Gastroesophageal sphincter (tissue), 4 donors: ENCODE data around the gene PIGZ. TPM values are rescaled to one million over a fixed set of nuclear protein-coding genes. Genes with fewer than 3 reads are reported as not detected.

Source experiments
- ATAC-seq: fragments of 150-250 bp; one replicate; pipeline ENCODE4 v1.9.1; 2016; ENCODE audit warnings: mild to moderate bottlenecking, moderate library complexity
- H3K27ac ChIP-seq, 4 donors: fragments of 200-600 bp; sonication (generic) in 3 of 4; 1 replicate in 3 of 4; 2 replicates in 1 of 4; pipeline ENCODE4 v1.5.1; 2016 to 2019
- H3K27me3 ChIP-seq: fragments of 200-600 bp; sonication (generic); one replicate; pipeline ENCODE4 v1.5.1; 2019
- H3K36me3 ChIP-seq, 2 donors: fragments of 200-600 bp; sonication (generic); one replicate each; pipeline ENCODE4 v1.5.1; 2019; ENCODE audit warnings: control low read depth in 1 of 2
- H3K4me1 ChIP-seq, 3 donors: fragments of 200-600 bp; sonication (generic); 1 replicate in 2 of 3; 2 replicates in 1 of 3; pipeline ENCODE4 v1.5.1; 2016 to 2019; ENCODE audit warnings: control low read depth in 2 of 3
- H3K4me3 ChIP-seq, 2 donors: fragments of 200-600 bp; sonication (generic); one replicate each; pipeline ENCODE4 v1.5.1; 2019; ENCODE audit warnings: mild to moderate bottlenecking in 1 of 2, moderate library complexity in 1 of 2
- H3K9me3 ChIP-seq, 3 donors: fragments of 200-600 bp; sonication (generic); one replicate each; pipeline ENCODE4 v1.5.1; 2017 to 2019; ENCODE audit warnings: control low read depth in 2 of 3
- EP300 ChIP-seq: sonication (generic); formaldehyde crosslinking; IDR thresholded peaks from one replicate; pipeline ENCODE4 v1.6.1; 2017; ENCODE audit warnings: antibody characterized with exemption, mild to moderate bottlenecking
- POLR2A ChIP-seq, 2 donors: fragments of 450-650 bp; IDR thresholded peaks; one replicate each; pipeline ENCODE4 v1.6.1; 2017; ENCODE audit warnings: antibody characterized with exemption in 2 of 2, mild to moderate bottlenecking in 2 of 2, moderate library complexity in 1 of 2
- POLR2AphosphoS5 ChIP-seq: sonication (generic); formaldehyde crosslinking; IDR thresholded peaks from one replicate; pipeline ENCODE4 v1.6.1; 2017; ENCODE audit warnings: antibody characterized with exemption
- WGBS, 2 donors: methylation state at CpG; one replicate each; pipeline ENCODE4 v1.1.5; 2018; ENCODE audit warnings: low coverage in 1 of 2; 5-methylcytosine and 5-hydroxymethylcytosine counted together
- total RNA-seq, 4 donors: library from RNA; depleted of rRNA; stranded (reverse); fragments of >200 nt; gene quantifications; one replicate each; pipeline ENCODE4 v1.1.0, GENCODE V29; 2016
- TF ChIP-seq, protein P1 (sequence below), 4 experiments: fragments of 200-600 bp in 2 of 4; fragments of 450-650 bp in 2 of 4; sonication (generic) in 1 of 4; IDR thresholded peaks; one replicate each; pipeline ENCODE4 v1.5.1; 2017 to 2019; ENCODE audit warnings: antibody characterized with exemption in 4 of 4, mild to moderate bottlenecking in 2 of 4, moderate library complexity in 2 of 4

PIGZ gene
- 10 to 100 TPM in 2 of 4 donors, 1 to 10 TPM in 2; 5.0 to 15.3 (median 10.5) TPM for total RNA-seq

DNA sequence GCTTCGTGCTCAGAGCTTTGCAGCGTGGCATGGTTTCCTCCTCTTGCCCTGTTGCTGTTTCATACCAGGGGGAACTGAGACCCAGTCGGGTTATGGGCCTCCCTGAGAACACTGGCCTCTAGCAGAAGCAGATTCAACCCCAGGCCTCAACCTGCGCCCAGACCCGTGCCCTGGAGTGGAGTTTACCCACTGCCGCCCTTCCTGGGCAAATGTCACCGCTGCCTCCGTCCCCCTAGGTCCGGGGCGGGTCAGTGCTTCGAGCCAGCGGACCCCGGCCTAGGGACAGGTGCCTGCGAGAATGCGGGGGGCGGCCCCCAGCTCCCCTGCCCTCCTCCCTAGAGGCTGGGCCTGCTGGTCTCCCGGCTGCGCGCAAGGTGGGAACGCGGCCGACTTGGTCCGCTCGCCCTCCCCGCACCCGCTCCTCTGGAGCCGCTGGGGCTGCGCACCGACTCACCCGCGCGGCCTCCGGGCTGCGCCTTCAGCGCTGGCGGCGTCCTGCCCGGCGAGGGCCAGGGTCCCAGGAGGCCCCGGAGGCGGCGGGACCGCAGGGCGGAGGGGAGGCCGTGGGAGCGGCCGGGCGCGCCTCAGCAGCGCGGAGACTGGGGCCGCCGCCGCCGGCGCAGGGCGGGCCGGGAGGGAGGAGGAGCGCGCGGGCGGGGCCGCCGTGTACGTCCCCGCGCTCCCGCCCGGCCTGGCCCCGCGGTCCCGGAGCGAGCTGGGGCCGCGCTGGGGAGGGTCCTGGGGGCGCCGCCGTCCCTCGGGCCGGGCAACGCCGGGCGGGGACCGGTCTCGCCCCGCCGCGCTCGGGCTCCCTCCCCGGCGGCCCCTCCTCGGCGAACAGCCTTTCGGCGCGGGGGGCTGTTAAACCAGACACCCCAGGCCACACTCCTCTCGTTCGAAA lies at the start of gene PIGZ:
PIGZ (minus strand) TSS at position 601 of the 901 bp plus-strand sequence. CDS start 16,802 bp downstream, outside the sequence.
- WGBS, 2 donors, result no CpG with 5 or more reads among the region's 98 CpGs
- peak within 1 kb of the TSS; percentile 87 to 96 for H3K4me3 ChIP-seq
- H3K27me3 ChIP-seq, result no peaks in the 10 kb centered on the region
- peak within 1 kb of the TSS; percentile 47 to 85 (median 76) for H3K27ac ChIP-seq
- ATAC-seq, result peak; percentile 84
- no peaks in the 10 kb centered on the region for H3K36me3 ChIP-seq
- H3K9me3 ChIP-seq, result no peaks in the 10 kb centered on the region
- peaks cover 0 to 24% (median 8%) of the 10 kb centered on the region in 3 donors for H3K4me1 ChIP-seq
- TF ChIP-seq POLR2A (IDR thresholded peaks at IDR 0.05), result peak; percentile 32 to 50
- TF ChIP-seq, protein P1, sequence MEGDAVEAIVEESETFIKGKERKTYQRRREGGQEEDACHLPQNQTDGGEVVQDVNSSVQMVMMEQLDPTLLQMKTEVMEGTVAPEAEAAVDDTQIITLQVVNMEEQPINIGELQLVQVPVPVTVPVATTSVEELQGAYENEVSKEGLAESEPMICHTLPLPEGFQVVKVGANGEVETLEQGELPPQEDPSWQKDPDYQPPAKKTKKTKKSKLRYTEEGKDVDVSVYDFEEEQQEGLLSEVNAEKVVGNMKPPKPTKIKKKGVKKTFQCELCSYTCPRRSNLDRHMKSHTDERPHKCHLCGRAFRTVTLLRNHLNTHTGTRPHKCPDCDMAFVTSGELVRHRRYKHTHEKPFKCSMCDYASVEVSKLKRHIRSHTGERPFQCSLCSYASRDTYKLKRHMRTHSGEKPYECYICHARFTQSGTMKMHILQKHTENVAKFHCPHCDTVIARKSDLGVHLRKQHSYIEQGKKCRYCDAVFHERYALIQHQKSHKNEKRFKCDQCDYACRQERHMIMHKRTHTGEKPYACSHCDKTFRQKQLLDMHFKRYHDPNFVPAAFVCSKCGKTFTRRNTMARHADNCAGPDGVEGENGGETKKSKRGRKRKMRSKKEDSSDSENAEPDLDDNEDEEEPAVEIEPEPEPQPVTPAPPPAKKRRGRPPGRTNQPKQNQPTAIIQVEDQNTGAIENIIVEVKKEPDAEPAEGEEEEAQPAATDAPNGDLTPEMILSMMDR (IDR thresholded peaks at IDR 0.05), result no peak

GRCh38 chr3:197017003-197017402 lies 48.4 kb upstream of the PIGZ start:
- Histone ChIP-seq H3K36me3 (no peaks in the 10 kb centered on the region), H3K4me1 (no peaks in the 10 kb centered on the region), H3K4me3 (no peak overlapping the region), H3K27me3 (peaks cover 12% of the 10 kb centered on the region), H3K27ac (no peak overlapping the region), H3K9me3 (no peaks in the 10 kb centered on the region)
- TF ChIP-seq, protein P1 (IDR thresholded peaks at IDR 0.05), result no peak
- no peak for TF ChIP-seq POLR2AphosphoS5
- TF ChIP-seq EP300, result no peak
- no peak for TF ChIP-seq POLR2A (IDR thresholded peaks at IDR 0.05)
- peak; percentile 20 for ATAC-seq
- WGBS, 2 donors, result 60% methylated on average over 1 of the region's 18 CpGs; no CpG with 5 or more reads in 1 of the 2 donors

DNA sequence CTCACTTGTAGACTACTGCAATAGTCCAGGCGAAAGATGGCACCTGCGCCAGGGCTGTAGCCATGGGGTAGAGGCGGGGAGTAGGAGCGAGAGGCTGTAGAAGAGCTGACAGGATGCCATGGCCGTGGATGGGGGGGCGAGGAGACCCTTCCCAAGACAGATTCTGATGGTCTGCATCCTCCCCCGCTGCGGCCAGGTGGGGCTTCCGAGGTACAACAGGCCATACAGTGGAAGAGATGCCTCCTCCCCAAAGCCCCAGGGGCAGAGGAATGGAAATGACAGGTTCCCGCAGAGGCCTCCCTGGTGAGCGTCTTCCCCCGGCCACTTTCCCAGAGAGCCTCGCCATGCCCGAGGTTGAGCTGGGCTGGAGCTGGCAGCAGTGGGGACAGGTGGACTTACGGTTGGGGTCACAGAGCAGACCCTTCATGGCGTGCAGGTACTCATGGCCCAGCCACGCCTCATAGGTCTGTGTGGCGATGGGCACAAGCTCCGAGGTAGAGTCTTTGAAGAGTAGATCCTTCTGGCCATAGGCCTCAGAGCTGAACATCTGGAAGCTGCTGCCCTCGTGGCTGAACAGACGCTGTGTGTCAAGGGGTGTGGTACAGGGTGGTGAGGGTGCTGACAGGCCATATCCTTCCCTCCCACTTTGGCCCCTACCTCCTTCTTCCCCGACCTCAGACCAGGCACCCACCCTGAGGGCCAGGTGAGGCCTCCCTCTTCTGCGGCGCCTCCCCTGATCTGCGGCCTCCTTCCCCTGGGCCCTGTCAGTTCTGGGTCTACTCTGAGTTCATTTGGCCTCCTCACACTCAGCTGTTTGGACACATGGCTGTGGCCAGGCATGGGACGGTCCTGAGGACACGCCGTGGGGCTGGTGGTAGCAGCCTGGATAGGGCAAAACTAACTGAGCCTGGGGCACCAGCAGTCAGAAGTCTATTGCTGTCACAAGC lies 47.4 kb upstream of the PIGZ start:
- TF ChIP-seq POLR2A (IDR thresholded peaks at IDR 0.05), result no peak
- no peak for TF ChIP-seq EP300
- no peak for TF ChIP-seq POLR2AphosphoS5
- 90 to 94% methylated on average over 2 to 10 of the region's 28 CpGs for WGBS, 2 donors
- no peak for ATAC-seq
- H3K36me3 ChIP-seq, result no peaks in the 10 kb centered on the region
- peaks cover 2% of the 10 kb centered on the region for H3K27me3 ChIP-seq
- no peak overlapping the region for H3K4me3 ChIP-seq
- no peaks in the 10 kb centered on the region for H3K9me3 ChIP-seq
- no peak overlapping the region for H3K27ac ChIP-seq
- H3K4me1 ChIP-seq, result no peaks in the 10 kb centered on the region

GRCh38 chr3:197014942-197015575 lies 46.4 kb upstream of the PIGZ start:
- H3K9me3 ChIP-seq, result no peaks in the 10 kb centered on the region
- 80 to 94% methylated on average over 1 to 2 of the region's 22 CpGs for WGBS, 2 donors
- no peak for ATAC-seq
- TF ChIP-seq EP300, result no peak
- TF ChIP-seq, protein P1 (IDR thresholded peaks at IDR 0.05), result no peak
- H3K27ac ChIP-seq, result no peak overlapping the region
- H3K36me3 ChIP-seq, result no peaks in the 10 kb centered on the region
- no peak overlapping the region for H3K4me3 ChIP-seq
- H3K27me3 ChIP-seq, result no peaks in the 10 kb centered on the region
- H3K4me1 ChIP-seq, result no peaks in the 10 kb centered on the region

GRCh38 chr3:197014024-197014423 lies 45.4 kb upstream of the PIGZ start:
- ATAC-seq, result no peak
- no peaks in the 10 kb centered on the region for H3K4me1 ChIP-seq
- 91 to 94% methylated on average over 5 to 6 of the region's 6 CpGs for WGBS, 2 donors

More at GRCh38 chr3:197014024-197014423, 45.4 kb upstream of the PIGZ start:
- Histone ChIP-seq H3K27me3 (no peaks in the 10 kb centered on the region), H3K36me3 (no peaks in the 10 kb centered on the region), H3K9me3 (no peaks in the 10 kb centered on the region), H3K4me3 (no peak overlapping the region), H3K27ac (no peak overlapping the region)
- TF ChIP-seq EP300 (no peak), POLR2AphosphoS5 (no peak), POLR2A (IDR thresholded peaks at IDR 0.05) (no peak)
- TF ChIP-seq, protein P1 (IDR thresholded peaks at IDR 0.05), result no peak
